Measurements from ENCODE around the gene FBXO48.

FBXO48 gene

GRCh38 chr2:68434981-68435380 lies 32.1 kb downstream of the FBXO48 start:
- no peak for DNase-seq

GRCh38 chr2:68432696-68433658 lies 34.1 kb downstream of the FBXO48 start:
- DNase-seq = no peak

GRCh38 chr2:68431316-68431972 lies 35.6 kb downstream of the FBXO48 start:
- no peak for DNase-seq

GRCh38 chr2:68429311-68429826 lies 37.7 kb downstream of the FBXO48 start:
- no peak for DNase-seq

- no peak for DNase-seq
Observed at GRCh38 chr2:68428746-68429145, 38.3 kb downstream of the FBXO48 start.

- DNase-seq = no peak
Observed at GRCh38 chr2:68428126-68428525, 39.0 kb downstream of the FBXO48 start.

- no peak for DNase-seq
Observed at GRCh38 chr2:68426848-68427579, 40.1 kb downstream of the FBXO48 start.

GRCh38 chr2:68426446-68426845 lies 40.6 kb downstream of the FBXO48 start:
- no peak for DNase-seq

- no peak for DNase-seq
Observed at GRCh38 chr2:68425503-68425902, 41.6 kb downstream of the FBXO48 start.

GRCh38 chr2:68423966-68424650 lies 43.0 kb downstream of the FBXO48 start:
- DNase-seq = no peak

- DNase-seq = no peak
Observed at GRCh38 chr2:68420254-68420910, 46.7 kb downstream of the FBXO48 start.

- no peak for DNase-seq
Observed at GRCh38 chr2:68418855-68419254, 48.2 kb downstream of the FBXO48 start.

- no peak for DNase-seq
Observed at GRCh38 chr2:68418419-68418818, 48.7 kb downstream of the FBXO48 start.

GRCh38 chr2:68417926-68418325 lies 49.2 kb downstream of the FBXO48 start:
- DNase-seq = no peak

GRCh38 chr2:68416081-68416675 lies 50.9 kb downstream of the FBXO48 start:
- no peak for DNase-seq

- DNase-seq = no peak
Observed at GRCh38 chr2:68415521-68415920, 51.6 kb downstream of the FBXO48 start.

- DNase-seq = no peak
Observed at GRCh38 chr2:68414876-68415275, 52.2 kb downstream of the FBXO48 start.

GRCh38 chr2:68414452-68414851 lies 52.6 kb downstream of the FBXO48 start:
- no peak for DNase-seq

- DNase-seq = no peak
Observed at GRCh38 chr2:68413466-68413865, 53.6 kb downstream of the FBXO48 start.

- DNase-seq = no peak
Observed at GRCh38 chr2:68412127-68412819, 54.8 kb downstream of the FBXO48 start.

Data from activated gamma-delta T cell (primary cell).